ENCODE data around the gene KRT25.
"Not testable (repeated sequence)": the region's sequence is repeated elsewhere in the genome, so short reads cannot be mapped to it uniquely, and the experiment has no call there.

Gene KRT25

GRCh38 chr17:40751065-40751464 is 4.1 kb downstream of the KRT25 start:
- no peak for DNase-seq

DNA sequence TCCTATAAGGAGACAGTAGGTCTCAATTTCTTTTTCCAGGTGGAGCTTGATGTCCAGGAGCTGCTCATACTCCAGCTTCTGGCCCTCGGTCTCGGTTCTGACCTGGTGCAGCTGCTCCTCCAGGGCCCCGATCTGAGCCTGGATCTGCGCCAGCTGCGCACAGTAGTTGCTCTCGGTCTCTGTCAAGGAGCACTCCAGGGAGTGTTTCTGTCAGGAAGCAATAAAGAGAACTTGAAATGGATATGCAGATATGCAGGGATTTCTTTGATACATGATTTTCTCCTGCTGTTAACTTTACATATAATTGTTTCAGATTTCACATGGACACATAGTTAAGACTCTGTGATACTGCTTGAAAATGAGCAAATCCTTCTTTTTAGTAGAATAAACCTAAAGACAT is 4.7 kb downstream of the KRT25 start:
- no peak for DNase-seq

GRCh38 chr17:40748666-40749065 is 6.5 kb downstream of the KRT25 start:
- not testable (repeated sequence) for DNase-seq

DNA sequence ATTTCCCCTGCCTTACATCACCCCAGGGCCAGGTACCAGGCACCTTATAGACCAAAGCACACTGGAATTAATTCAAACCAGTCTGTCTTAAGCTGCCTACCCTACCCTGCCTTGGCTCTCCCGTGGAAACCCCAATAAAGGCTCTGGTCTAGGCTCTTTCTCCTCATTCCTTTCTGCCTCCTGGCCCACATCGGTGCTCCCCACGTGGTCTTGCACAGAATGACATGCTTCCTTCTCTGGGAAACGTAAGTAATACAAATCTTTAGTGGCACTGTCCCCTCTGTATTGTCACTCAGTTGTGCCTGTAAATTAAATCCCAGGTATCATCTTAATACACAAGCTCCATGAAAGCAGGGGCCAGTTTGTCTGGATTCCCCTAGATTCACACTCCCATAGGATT is 16.6 kb downstream of the KRT25 start:
- no peak for DNase-seq

- no peak for DNase-seq
Measured at GRCh38 chr17:40735016-40735415, 20.1 kb downstream of the KRT25 start.

GRCh38 chr17:40734018-40734417 is 21.1 kb downstream of the KRT25 start:
- DNase-seq = no peak

- no peak for DNase-seq
Measured at GRCh38 chr17:40730970-40731369, 24.2 kb downstream of the KRT25 start.

DNA sequence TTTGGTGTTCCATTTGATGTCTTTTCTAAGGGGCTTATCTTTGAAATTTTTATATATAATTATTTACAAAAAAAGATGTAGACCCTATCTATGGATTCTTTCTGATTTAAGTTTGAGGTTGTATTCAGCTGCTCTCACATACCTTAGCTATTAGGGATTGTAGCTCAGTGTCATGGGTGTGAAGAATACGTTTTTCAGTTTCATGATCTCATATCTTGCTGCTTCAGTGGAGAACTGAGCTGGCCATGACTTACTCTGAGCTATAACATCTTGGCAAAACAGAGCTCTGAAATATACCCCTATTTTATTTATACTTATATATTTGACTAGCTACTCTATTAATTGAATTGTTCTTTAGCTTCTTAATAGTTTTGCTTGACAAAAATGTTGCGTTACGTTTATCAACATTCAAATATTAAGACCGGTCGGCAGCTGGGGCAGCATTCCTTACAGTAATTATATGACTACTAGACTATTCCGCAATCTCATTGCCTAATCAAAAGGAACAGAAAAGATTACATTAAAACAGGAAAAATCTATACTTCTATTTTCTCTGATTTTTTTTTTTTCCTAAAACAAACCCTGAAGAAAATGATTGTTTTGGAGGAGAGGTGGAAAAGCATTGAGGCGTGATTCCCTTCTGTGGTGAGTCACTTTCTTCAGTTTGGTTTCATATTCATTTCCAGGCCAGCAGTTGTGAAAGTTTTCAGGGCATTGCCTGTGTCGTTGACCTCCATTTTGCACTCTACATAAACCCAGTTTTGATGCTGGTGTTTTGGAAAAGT is 27.5 kb downstream of the KRT25 start:
- no peak for DNase-seq

GRCh38 chr17:40726919-40727318 is 28.2 kb downstream of the KRT25 start:
- DNase-seq = no peak

DNA sequence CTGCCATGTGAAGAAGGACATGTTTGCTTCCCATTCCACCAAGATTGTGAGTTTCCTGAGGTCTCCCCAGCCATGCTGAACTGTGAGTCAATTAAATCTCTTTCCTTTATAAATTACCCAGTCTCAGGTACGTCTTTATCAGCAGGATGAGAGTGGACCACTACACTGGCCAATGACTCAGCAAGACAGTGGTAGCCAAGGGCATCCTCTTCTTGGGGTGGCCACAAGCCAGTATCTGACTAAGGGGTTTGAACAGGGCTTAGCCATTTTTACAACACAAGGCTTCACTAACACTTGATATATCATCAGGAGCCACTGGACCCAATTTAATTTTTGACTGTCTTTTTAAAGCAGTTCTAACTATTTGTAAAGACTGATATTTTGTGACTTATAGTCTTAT is 30.5 kb downstream of the KRT25 start:
- DNase-seq = no peak

- no peak for DNase-seq
Measured at GRCh38 chr17:40722241-40722640, 32.9 kb downstream of the KRT25 start.

DNA sequence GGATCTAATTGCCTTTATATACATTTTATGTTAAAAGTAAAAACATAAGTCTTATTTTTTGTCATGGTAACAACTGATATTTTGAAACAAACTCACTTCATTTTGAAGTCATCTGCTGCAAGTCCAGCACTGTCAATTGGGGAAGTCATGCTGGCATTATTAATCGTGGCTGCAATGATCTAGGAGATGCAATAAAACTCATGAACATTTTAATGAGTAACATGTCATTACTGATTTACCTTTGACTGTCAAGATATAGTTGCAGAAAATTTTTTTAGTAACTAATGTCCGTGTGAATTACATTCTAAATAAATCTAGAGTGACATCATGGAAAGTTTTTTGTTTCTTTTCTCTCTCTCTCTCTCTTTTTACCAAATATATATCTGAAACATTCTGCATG is 34.2 kb downstream of the KRT25 start:
- no peak for DNase-seq

GRCh38 chr17:40718930-40719329 is 36.2 kb downstream of the KRT25 start:
- no peak for DNase-seq

DNA sequence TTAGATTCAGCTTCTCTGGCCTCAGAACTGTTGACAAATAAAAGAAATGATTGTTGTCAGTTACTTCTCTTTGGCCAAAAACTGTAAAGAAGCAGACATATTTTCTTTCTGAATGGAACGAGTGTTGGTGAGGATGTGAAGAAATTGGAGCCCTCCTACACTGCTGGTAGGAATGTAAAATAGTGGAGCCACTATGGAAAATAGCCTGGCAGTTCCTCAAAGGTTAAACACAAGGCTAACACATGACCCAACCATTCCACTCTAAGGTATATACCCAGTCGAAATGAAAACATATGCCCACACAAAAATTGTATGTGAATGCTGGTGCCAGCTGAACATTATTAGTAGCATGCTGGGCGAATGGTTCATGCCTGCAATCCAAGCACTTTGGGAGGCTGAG is 37.4 kb downstream of the KRT25 start:
- no peak for DNase-seq

GRCh38 chr17:40714473-40714872 is 40.7 kb downstream of the KRT25 start:
- no peak for DNase-seq

- no peak for DNase-seq
Measured at GRCh38 chr17:40707745-40708144, 47.4 kb downstream of the KRT25 start.

DNA sequence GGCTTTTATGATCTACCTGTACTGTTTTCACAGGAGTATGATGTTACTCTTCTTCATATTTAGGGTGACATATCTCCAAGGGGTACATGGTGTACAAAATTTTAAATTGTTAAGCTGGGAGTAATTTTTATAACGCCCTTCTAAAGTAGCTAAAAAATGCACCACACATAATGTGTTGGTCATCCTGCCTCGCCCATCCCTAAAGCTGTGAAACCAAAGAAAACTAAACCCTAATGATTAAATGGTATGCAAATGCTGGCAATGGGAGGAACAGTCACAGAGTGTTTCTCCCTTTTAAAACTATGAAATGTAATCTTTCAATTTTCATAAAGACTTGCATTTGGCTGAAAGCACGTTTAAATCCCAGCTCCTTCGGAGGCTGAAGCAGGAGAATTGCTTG is 49.5 kb downstream of the KRT25 start:
- DNase-seq = no peak

GRCh38 chr17:40703652-40704051 is 51.5 kb downstream of the KRT25 start, which contains the start of gene KRT24:
Gene KRT24, minus strand, starts transcription at chr17:40703752. Its CDS starts 59 bp downstream, at chr17:40703693.
- DNase-seq = no peak

DNA sequence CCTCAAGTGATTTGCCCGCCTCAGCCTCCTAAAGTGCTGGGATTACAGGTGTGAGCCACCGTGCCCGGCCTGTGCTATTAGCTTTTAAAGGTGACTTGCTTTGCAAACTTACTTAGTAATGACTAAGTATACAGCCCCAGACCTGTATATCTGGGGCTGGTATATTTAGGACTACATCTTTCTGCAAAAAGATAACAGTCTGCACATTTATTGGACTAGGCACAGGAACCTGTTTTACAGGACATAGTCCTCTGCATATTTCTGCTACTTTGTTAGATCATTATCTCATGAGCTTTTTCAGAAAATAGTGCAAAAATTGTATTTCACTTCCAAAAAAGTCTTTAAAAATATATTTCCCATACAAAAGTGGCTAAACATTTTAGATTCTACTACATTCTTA is 52.9 kb downstream of the KRT25 start:
- DNase-seq = no peak

DNA sequence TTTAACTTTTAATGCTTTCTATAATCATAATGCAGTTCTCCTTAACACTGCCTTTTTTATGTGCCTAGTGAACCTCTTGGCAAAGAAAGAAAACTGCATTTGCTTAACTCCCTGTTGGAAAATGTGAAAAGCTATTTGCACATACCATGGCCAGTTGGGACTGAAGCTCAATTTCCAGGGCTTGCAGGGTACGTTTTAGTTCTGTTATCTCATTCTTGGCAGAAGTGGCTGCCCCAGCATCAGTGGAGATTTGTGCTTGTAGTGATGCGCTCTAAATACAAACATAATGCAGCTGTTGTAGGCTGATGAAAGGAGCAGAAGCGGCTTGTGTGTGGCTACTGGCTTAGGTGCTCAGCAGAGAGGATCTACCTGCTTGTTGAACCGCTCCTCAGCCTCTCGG is 55.3 kb downstream of the KRT25 start:
- DNase-seq = no peak

DNA sequence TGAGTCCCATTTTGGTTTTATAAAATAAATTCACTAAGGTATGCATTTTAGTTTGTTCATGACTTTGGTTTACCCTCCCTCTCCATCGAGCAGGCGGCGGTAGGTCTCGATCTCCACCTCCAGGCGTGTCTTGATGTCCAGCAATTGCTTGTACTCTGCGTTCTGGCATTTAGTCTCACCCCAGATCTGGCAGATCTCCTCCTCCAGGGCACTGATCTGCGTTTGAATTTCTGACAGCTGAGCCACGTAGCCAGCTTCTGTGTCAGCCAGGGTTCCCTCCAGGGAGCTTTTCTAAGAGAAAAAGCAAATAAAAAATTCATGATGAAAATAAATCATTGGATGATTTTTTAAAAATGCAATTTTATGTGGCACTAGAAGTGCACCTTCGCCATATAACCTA is 55.8 kb downstream of the KRT25 start:
- DNase-seq = no peak
